Subcutaneous abdominal adipose tissue (tissue), 5 donors: ENCODE measurements around the gene MMD.
"Not testable (repeated sequence)": the region's sequence is repeated elsewhere in the genome, so short reads cannot be mapped to it uniquely, and the experiment has no call there.

Experiments
- H3K27ac ChIP-seq: one replicate; pipeline ENCODE4 v1.7.0; 2013; ENCODE audit warnings: low read depth, mild to moderate bottlenecking, inconsistent platforms, low read length, moderate library complexity
- H3K27me3 ChIP-seq, 5 donors: one replicate each; pipeline ENCODE4 v1.7.0; 2013; ENCODE audit warnings: low read length in 5 of 5, inconsistent platforms in 1 of 5; ENCODE audit not compliant: control insufficient read depth in 5 of 5, insufficient read depth in 4 of 5
- H3K36me3 ChIP-seq, 5 donors: one replicate each; pipeline ENCODE4 v1.7.0; 2013; ENCODE audit warnings: low read length in 5 of 5; ENCODE audit not compliant: control insufficient read depth in 5 of 5, insufficient read depth in 5 of 5
- H3K4me1 ChIP-seq, 5 donors: one replicate each; pipeline ENCODE4 v1.7.0; 2013; ENCODE audit warnings: low read length in 5 of 5, mild to moderate bottlenecking in 3 of 5, moderate library complexity in 1 of 5; ENCODE audit not compliant: control insufficient read depth in 5 of 5, insufficient read depth in 5 of 5
- H3K4me3 ChIP-seq, 5 donors: one replicate each; pipeline ENCODE4 v1.7.0; 2013; ENCODE audit warnings: low read length in 5 of 5, low read depth in 1 of 5
- H3K9ac ChIP-seq, 5 donors: one replicate each; pipeline ENCODE4 v1.7.0; 2013; ENCODE audit warnings: low read length in 5 of 5, mild to moderate bottlenecking in 4 of 5, moderate library complexity in 3 of 5
- H3K9me3 ChIP-seq, 5 donors: one replicate each; pipeline ENCODE4 v1.7.0; 2013; ENCODE audit warnings: low read length in 5 of 5; ENCODE audit not compliant: control insufficient read depth in 5 of 5
- donor health status: healthy.
- donor health status: healthy.
- donor health status: healthy.
- donor health status: healthy.
- donor health status: healthy.

MMD gene

GRCh38 chr17:55454906-55455474 lies 33.4 kb upstream of the MMD start:
- Histone ChIP-seq H3K9me3 (no peaks in the 10 kb centered on the region), H3K4me1 (peaks cover 0 to 45% (median 32%) of the 10 kb centered on the region in 5 donors), H3K4me3 (no peak overlapping the region), H3K36me3 (no peaks in the 10 kb centered on the region), H3K9ac (no peak overlapping the region), H3K27me3 (no peaks in the 10 kb centered on the region), H3K27ac (peak overlapping the region; percentile 88)

GRCh38 chr17:55453839-55454557 lies 32.4 kb upstream of the MMD start:
- Histone ChIP-seq H3K4me1 (peaks cover 0 to 53% (median 35%) of the 10 kb centered on the region in 5 donors), H3K9me3 (no peaks in the 10 kb centered on the region), H3K9ac (peak overlapping the region in 2 of 5 donors; percentile 16 to 69), H3K36me3 (no peaks in the 10 kb centered on the region), H3K27me3 (no peaks in the 10 kb centered on the region), H3K27ac (peak overlapping the region; percentile 88), H3K4me3 (no peak overlapping the region)

- H3K4me1 ChIP-seq, result peaks cover 0 to 56% (median 27%) of the 10 kb centered on the region in 5 donors
- H3K36me3 ChIP-seq, result no peaks in the 10 kb centered on the region
- H3K9me3 ChIP-seq, result no peaks in the 10 kb centered on the region
- H3K27ac ChIP-seq, result peak overlapping the region; percentile 68
- H3K27me3 ChIP-seq, result no peaks in the 10 kb centered on the region
- no peak overlapping the region for H3K4me3 ChIP-seq
- H3K9ac ChIP-seq, result peak overlapping the region in 3 of 5 donors; percentile 11 to 48 (median 28)
Measured at GRCh38 chr17:55452139-55452790, 30.6 kb upstream of the MMD start.

- H3K27me3 ChIP-seq, result no peaks in the 10 kb centered on the region
- no peak overlapping the region for H3K4me3 ChIP-seq
- no peak overlapping the region for H3K9ac ChIP-seq
- H3K4me1 ChIP-seq, result peaks cover 0 to 59% (median 29%) of the 10 kb centered on the region in 5 donors
- H3K9me3 ChIP-seq, result no peaks in the 10 kb centered on the region
- H3K27ac ChIP-seq, result peak overlapping the region; percentile 68
- H3K36me3 ChIP-seq, result no peaks in the 10 kb centered on the region
Measured at GRCh38 chr17:55451758-55452138, 30.1 kb upstream of the MMD start.

- no peak overlapping the region for H3K4me3 ChIP-seq
- no peaks in the 10 kb centered on the region for H3K27me3 ChIP-seq
- H3K9ac ChIP-seq, result no peak overlapping the region
- H3K9me3 ChIP-seq, result no peaks in the 10 kb centered on the region
- H3K36me3 ChIP-seq, result no peaks in the 10 kb centered on the region
- H3K27ac ChIP-seq, result no peak overlapping the region
- peaks cover 0 to 62% (median 34%) of the 10 kb centered on the region in 5 donors for H3K4me1 ChIP-seq
Measured at GRCh38 chr17:55451203-55451641, 29.6 kb upstream of the MMD start.

GRCh38 chr17:55450232-55450825 lies 28.7 kb upstream of the MMD start:
- Histone ChIP-seq H3K36me3 (no peaks in the 10 kb centered on the region), H3K4me3 (no peak overlapping the region), H3K27me3 (no peaks in the 10 kb centered on the region), H3K27ac (peak overlapping the region; percentile 68), H3K9me3 (no peaks in the 10 kb centered on the region), H3K4me1 (peaks cover 0 to 67% (median 38%) of the 10 kb centered on the region in 5 donors), H3K9ac (no peak overlapping the region)

- no peaks in the 10 kb centered on the region for H3K27me3 ChIP-seq
- no peaks in the 10 kb centered on the region for H3K36me3 ChIP-seq
- peaks cover 0 to 70% (median 53%) of the 10 kb centered on the region in 5 donors for H3K4me1 ChIP-seq
- no peaks in the 10 kb centered on the region for H3K9me3 ChIP-seq
- peak overlapping the region in 2 of 5 donors; percentile 4 to 32 for H3K9ac ChIP-seq
- peak overlapping the region; percentile 68 for H3K27ac ChIP-seq
- no peak overlapping the region for H3K4me3 ChIP-seq
Measured at GRCh38 chr17:55448681-55449080, 27.0 kb upstream of the MMD start.

- peak overlapping the region in 3 of 5 donors; percentile 9 to 45 (median 23) for H3K9ac ChIP-seq
- peaks cover 8 to 75% (median 59%) of the 10 kb centered on the region in 5 donors for H3K4me1 ChIP-seq
- H3K9me3 ChIP-seq, result no peaks in the 10 kb centered on the region
- no peaks in the 10 kb centered on the region for H3K36me3 ChIP-seq
- H3K4me3 ChIP-seq, result no peak overlapping the region
- no peaks in the 10 kb centered on the region for H3K27me3 ChIP-seq
- peak overlapping the region; percentile 63 for H3K27ac ChIP-seq
Measured at GRCh38 chr17:55446581-55447205, 25.1 kb upstream of the MMD start.

GRCh38 chr17:55446004-55446403 lies 24.4 kb upstream of the MMD start:
- peak overlapping the region in 2 of 5 donors; percentile 23 to 61 for H3K9ac ChIP-seq
- not testable (repeated sequence) for H3K27me3 ChIP-seq, H3K9me3 ChIP-seq, H3K36me3 ChIP-seq, H3K4me3 ChIP-seq
- H3K4me1 ChIP-seq, result peaks cover 8 to 81% (median 63%) of the 10 kb centered on the region in 5 donors
- peak overlapping the region; percentile 63 for H3K27ac ChIP-seq
